ENCODE data around the gene ZCCHC2.

ZCCHC2 gene

DNA sequence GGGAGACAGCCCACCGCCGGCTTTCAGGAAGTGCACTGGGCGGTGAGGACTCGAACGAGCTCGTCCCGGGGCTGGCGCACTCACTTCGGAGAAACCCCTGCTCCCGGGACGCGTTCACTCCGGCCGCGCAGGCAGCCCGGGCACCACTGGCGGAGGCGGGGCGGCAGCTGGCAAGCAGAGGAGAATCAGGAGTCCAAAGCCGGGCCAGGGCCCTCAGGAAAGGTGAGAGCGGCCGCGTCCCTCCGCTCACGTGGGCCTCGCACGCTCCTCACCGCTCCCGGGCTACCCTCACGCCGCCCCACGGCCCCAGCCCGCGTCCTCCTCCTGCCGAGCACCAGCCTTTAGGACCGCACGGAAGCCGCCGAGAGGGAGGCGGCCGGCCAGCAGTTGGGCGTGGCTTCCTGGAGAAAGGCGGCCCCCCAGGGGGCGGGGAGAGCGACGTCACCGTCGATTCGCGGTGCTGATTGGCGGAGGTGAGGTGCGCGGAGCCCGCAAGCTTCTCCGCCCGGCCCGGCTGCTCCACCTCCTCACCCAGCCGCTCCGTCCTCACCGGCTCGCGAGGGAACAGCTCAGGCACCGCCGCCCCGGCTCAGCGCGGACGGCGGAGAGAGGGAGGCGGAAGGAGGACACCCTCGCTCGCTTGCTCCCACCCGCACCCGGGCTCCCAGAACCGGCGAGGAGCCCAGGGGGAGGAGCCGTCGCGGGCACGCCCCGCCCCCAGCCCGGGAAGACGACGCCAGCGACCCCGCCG lies at the start of gene ZCCHC2:
Gene ZCCHC2 (plus strand): TSS at position 522 of the 751 bp plus-strand sequence. CDS start 400 bp downstream, outside the sequence.
- peak; percentile 94 for DNase-seq

DNA sequence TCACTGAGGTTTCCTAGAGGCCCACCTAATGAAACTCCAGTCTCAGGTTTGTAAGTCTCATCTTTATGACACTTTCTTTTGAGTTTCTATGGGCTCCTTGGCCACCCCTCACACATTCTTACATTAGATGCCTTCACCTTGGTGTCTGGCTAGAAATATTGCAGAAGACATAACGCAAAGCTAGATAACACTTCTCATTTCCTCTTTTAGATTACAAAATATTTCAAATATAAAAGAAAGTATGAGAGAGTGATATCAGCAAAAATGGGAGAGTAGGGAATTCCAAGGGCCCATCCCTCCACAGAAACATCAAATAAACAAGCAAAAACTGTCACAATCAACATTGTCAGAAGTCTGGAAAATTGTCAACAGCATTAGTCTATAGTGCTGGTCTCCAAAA lies 43.3 kb upstream of the ZCCHC2 start:
- peak; percentile 40 for DNase-seq

DNA sequence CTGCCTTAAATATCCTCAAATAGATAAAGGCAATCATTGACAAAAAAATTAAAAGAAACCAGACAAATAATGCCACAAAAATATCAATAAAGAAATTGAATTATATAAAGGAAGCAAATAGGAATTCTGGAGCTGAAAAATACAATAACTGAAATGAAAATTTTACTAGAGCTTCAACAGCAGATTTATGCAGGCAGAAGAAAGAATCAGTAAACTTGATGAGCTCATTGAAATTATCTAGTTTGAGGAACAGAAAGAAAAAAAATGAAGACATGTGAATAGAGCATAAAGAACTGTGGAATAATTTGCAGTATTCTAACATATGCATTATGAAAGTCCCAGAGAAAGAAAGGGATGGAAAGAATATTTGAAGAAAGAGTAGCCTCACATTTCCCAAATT lies 41.9 kb upstream of the ZCCHC2 start:
- peak; percentile 8 for DNase-seq

DNA sequence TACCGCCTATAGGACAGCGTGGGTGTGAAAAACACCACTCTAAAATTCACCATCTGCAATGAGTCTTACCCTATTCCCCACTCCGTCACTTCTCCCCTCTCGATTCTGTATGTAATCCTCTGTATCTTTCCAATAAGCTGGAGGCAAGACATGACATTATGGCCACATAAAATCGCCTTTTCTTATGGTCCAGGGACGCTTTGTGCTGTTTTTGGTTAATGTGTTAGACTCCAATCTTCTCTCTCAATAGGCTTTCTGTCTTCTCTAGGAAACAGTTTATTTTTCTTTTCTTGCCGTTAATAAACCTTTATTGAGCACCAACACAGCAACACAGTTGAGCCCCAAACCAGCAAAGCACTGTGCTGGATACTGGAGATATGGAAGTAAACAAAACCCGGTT lies 37.9 kb upstream of the ZCCHC2 start:
- no peak for DNase-seq

DNA sequence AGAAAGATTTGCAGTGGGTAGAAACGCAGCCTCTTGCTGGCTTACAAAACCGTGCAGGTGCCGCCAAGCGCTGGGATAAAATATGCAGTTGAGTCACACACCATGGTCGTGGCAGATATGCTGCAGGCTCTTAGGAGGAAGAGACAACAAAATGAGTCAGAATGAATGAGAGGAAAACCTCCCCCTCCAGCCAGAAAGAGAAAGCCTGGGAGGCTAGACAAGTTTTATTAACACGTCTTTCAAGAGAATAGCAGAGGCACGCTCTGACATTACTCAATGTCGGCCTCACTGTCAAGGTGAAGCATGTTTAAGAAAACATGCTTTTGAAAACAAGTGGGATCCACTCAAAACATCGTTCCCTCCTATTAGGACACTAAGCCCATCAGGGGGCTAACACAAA lies 37.1 kb upstream of the ZCCHC2 start:
- peak; percentile 48 for DNase-seq

DNA sequence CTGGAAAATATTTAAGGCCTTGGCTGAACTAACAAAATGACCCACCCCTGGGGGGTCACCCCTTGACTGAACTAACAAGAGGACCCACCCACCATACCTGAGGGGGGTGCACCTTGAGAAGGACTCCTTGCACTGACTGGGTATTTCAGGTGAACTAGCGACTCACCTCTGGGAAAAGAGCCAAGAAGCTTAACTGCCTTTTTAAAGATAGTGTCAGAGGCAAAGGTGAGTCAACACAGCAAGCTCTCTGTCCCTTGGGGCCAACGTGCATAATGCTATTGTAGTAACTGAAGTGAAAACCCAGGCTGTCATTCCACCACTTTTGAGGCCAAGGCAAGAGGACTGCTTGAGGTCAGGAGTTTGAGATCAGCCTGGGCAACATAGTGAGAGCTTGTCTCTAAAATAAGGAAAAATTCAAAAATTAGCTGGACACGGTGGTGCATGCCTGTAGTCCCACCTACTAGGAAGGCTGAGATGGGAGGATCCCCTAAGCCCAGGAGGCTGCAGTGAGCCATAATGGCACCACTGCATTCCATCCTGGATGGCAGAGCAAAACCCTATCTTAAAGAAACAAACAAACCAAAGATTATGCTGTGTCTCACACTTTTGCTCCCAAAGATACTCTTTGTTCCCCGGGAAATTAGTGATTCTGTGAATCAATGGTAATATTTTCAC lies 36.4 kb upstream of the ZCCHC2 start:
- DNase-seq, result no peak

DNA sequence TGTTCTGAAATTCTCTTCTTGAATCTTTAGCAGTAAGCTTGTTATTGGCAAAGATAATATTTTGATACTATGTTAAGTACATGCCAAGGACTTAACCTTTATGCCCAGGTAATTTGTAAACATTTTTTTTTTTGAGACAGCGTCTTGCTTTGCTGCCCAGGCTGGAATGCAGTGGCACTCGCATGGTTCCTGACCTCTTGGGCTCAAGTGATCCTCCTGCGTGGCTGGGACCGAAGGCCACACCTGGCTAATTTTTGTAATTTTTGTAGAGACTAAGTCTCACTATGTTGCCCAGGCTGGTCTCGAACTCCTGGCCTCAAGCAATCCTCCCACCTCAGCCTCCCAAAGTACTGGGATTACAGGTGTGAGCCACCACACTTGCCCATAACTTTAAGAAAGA lies 35.7 kb upstream of the ZCCHC2 start:
- DNase-seq, result no peak

DNA sequence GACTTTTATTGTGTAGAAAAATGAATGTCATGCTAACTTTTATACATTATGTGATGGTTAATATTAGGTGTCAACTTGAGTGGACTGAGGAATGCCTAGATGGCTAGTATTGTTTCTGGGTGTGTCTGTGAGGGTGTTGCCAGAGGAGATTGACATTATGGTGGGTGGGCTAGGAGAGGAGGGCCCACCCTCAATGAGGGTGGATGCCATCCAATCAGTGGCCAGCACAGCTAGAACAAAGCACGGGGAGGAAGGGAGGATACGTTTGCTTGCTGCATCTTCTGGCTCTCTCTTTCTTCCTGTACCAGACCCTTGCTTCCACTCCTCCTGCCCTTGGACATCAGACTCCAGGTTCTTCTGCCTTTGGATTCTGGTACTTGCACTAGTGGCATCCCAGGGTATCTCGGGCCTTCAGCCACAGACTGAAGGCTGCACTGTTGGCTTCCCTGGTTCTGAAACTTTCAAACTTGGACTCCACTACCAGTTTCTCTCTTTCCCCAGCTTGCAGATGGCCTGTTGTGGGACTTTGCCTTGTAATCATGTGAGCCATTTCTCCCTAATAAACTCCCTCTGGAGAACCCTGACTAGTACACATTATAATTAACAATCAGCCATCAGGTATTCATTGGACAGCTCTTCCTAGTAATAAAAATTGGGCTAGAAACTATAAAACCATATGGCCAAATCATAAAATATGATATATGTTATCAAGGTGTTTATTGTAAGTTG lies 31.7 kb upstream of the ZCCHC2 start:
- no peak for DNase-seq

DNA sequence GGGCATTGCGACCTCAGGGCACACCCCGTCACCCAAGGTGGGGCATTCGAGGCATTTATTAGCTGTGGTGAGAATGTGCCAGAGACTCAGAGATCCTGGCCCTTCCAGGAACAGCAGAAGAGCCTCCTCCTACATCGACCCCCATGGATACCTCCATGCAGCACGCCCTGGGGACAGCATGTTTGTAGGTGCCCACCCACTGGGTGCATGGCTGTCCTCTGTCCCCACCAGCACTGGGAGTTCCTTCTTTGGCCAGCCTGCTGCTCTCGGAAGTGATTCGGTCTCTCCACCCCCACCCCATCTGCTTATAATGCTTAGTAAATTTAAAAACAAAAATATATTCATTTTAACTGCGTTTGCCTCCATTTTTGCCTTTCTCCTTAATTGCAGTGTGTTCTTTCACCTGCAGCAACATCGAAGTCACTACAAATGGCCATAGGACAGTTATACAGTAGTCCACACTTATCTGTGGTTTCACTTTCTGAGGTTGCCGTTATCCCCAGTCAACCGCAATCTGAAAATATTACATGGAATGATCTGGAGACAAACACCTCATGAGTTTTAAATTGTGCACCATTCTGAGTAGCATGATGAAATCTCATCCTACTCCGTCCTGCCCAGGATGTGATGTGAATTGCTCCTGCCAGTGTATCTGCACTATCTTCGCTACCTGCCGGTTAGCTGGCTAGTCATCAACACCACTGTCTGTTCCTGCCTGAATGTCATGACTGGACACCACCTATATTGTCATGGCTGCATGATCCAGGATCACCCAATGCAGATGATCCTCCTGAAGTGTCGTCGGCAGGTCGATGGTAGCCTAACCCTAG lies 29.6 kb upstream of the ZCCHC2 start:
- DNase-seq, result no peak

DNA sequence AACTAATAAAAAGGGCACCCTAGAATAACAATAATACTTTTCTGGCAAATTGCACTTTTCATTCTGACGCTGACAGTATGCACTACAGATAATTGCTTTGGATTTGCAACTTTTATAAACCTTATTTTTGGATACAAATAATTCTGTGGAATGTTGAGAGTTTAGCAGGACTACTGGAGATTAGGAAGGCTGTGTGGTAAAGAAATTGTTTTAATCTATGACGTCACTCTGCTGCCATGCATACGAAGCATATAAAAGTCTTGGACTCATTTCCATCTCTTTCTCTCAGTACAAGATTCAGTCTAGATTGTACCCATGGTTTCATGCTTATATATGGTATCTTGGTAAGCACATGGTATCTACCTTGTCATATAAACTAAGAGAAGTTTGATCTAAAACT lies 28.1 kb upstream of the ZCCHC2 start:
- no peak for DNase-seq

DNA sequence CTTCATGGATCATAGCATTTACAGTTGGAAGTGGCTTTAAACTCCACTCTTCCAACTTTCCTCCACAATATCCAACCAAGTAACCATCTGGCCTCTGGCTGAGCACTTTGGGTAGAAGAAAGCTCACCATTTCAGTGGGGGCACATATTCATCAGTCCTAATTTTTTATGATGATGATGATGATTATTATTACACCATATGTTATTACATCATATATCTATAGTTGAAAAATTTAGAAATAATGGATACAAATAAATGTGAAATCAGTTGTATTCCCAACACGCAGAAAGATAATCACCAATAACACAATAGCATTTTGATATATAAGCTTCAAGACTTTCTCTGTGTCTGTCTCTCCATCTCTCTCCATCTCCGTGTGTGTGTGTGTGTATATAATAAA lies 26.6 kb upstream of the ZCCHC2 start:
- no peak for DNase-seq

DNA sequence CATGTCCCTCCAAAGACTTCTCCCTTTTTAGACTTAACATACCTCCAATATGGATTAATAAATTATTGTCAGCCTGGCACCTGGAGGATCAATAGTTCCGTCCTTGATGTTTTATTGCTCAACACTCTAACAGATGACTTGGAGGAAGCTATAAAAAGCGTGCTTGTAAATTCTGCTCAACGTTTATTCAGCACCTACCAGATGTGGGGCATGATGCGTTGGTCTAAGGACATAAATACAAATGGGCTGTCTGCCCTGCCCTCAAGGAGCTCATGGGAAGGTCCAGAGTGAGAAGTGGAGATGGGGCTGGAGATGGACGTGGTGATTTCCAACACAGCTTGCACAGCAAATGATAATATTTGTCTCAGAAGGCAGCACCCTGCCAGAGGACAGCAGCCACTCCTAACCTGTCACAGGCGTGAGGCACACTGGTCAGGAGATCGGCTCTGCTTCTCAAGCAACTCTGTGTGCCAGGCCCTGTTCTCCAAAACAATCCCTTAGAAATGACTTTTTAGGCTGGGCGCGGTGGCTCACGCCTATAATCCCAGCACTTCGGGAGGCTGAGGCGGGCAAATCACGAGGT lies 25.5 kb upstream of the ZCCHC2 start:
- DNase-seq, result no peak

DNA sequence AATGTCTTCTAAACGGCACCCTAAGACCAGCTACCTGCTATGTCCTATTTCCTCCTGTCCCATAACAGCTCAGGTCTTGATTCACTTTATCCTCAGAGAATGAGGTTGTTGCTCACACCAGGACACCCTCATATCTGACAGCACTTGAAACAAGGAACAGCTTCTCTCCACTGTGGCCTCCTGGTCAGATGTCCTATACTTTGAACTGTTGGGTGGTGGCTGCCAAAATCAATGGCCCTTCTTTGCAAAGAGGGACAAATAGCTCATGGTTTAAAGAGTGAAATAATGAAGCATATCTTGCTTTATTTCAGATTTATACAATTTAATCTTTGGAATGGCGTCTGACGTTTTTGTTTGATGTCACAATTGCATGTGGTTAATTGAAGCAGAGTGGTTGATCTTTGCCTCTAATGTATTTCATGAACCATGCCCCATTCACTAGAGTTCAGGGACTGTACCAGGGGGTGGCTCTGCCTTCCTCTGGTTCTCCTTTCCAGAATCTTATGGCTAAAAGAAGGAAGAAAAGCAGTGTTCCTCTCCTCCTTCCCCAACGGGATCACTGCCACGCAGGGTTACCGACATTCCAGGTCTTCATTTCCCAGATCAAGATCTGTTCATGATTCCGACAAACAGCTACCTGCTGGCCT lies 24.1 kb upstream of the ZCCHC2 start:
- DNase-seq, result no peak

DNA sequence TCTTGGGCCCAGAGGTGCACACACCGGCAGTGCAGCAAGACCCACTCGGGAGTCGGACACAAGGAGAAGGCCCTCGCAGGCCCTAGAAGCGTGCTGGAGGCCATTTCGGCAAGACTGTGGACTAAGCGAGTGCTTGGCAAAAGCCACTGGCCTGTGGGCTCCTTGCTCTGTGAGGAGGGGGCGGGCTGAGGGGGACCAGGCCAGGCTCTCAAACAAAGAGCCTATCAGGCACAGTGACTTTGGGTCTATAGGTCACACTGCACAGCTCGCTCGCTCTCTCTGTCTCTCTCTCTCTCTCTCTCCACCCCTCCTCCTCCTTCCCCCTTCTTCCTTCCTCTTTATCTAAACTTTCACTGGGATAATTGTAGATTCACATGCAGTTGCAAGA lies 23.6 kb upstream of the ZCCHC2 start:
- DNase-seq, result peak; percentile 71

DNA sequence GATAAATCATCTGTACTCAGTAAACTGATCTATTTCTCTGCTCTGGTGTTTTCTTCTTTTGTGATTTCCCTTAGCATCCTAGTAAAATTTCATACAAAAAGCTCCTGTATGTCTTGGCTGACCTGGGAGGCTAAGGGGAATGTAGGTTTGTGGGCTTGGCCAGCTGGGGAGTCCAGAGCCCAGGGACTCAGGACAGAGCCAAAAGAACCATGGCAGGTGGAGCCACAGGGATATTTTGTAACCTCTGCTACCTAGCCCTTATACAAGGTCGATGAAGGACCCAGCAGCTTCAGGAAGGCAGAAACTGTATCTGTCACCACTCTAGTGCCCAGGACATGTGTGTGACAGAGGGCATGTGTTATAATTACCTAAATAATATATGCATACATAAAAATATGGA lies 22.7 kb upstream of the ZCCHC2 start:
- no peak for DNase-seq

DNA sequence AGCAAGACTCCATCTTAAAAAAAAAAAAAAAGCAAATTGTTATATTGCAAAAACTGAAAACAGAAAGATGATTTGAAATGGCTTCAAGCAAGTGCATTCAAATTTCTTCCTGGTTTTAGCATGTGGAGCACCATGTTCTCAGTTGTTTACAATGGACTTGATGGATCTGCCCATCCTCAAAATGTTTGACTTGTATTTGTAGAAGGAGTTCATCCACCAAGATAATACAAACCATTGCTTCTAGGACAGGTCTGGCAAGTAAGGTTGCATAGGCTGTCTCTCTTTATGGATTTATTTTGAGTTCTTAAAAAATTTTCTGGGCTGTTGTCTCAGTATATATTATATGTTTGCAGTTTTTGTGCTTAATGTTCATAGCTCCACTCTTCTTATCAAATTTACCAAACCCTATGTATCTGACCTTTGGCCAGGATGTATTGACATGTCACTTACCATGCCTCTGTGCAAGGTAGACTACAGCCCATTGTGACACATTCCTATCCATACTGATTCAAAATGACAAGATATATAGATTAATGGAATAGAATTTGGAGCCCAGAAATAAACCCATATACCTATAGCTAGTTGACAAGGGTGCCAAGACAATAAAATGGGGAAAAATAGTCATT lies 21.7 kb upstream of the ZCCHC2 start:
- no peak for DNase-seq

DNA sequence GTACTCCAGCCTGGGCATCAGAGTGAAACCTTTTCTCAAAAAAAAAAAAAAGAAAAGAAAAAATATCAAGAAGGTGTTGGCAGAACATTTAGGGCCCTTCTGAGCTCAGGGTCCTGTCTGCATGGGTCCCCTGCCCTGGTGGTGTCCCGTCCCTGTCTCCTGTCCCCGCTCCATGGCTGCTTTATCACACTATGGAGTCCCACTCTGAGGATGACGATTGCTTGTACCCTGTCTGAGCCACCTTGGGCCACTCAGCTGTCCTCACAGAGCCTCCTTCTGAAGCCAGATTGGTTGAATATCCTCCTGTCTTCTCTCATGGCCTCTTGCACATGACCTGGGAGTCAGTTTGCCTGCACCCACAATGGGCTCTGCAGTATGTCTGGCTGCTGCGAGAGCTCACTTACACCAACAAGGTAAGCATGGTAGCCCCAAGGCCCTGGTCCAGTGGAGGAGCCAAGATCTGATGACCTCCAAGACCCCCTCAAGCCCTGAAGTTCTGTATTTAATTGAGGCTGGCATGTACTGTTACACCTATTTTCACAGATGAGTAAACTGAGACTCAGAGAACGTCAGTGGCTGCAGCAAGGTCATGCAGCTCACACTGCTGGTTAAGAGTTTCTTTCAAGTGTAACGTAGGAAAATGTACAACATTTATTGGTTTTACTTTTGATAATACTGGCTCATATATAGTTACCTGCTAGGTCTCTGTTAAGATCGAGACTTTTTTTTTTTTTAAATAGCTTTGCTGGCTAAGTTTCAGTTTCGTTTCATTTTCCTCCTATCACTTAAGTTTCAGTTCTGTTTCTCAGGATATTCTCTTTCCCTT lies 16.9 kb upstream of the ZCCHC2 start:
- peak; percentile 80 for DNase-seq

DNA sequence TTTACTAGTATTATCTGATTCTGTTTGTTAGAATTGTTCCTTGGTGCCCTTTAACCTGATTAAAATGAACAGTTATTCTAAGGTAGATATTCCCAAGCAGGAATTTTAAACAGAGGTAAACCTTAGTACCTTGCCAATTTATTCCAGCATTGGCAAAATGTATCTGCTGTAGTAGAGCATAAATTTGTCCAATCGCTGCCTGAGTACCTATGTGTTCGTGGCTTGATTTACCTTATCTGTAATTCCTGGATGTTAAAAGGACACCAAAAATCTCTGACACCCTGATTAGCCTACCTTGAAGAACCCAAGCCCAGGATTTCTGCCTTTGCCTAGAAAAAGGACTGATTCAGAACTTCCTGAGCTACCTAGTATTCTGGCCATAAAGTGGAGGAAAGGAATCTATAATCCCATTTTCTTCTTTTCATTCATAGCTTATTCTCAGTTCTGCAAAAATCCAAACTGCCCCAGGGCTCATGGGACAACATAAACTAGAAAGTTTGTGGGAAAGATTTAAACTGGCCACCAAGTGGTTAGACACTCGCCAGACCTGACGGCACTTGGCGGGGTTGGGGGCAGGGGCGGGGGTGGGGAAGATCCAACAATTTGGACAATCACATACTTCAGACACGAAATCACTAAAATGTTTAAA lies 16.2 kb upstream of the ZCCHC2 start:
- DNase-seq, result peak; percentile 50

DNA sequence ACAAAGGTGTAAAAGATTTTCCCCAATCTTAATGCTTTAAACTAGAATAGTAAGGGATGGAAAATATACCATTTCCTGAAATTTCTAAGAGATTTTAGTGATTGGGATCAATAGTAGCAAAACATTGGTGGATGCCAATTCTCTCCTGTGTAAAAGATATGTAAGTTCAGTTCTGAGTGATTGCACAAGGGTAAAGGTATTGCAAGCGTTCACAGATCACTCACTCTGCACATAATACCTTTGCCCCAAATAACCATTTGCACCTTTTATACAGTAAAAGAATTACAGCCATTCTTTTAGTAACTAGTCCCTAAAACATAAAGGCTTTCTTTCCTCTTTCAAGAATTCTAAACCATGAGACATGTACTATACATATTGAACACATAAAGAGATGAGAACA lies 13.0 kb upstream of the ZCCHC2 start:
- DNase-seq, result no peak

DNA sequence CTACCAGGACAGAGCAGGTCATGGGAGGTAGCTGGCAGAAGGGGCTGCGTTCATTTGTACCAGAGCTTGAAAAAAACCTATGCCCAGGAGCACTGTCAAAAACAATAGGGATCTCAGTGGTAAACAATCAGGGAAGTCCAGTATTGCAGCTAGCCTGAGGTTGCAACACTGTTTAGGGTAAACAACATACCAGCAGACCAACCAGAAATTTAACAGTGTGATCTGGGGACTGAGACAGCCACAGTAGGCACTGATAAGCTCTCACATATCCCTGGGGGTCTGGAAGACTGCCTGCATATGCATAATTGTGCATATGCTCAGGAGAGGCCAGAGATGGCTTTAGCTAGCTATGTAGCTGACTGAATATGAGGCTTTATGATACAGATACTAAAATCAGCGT lies 12.0 kb upstream of the ZCCHC2 start:
- DNase-seq, result no peak
